ENCODE results near the gene PTPRU. TPM values are rescaled to one million over a fixed set of nuclear protein-coding genes. Genes with fewer than 3 reads are reported as not detected.

Gene PTPRU
- total and polyA plus RNA-seq, 2 experiments from 2014 or later: 8.0 to 105 TPM

GRCh38 chr1:29269382-29269781, 33.1 kb downstream of the PTPRU start:
- H3K36me3 ChIP-seq (ENCODE audit: insufficient read depth): 0 out of 2 replicates have a peak, but pooled peaks cover 5% of the 10 kb centered on the region
- H3K27ac Mint-ChIP-seq: no peak overlapping the region
- no peak overlapping the region for H2AFZ ChIP-seq
- no peak for DNase-seq (ENCODE audit: low spot score)
- H3F3A ChIP-seq (replicated peaks; ENCODE audit: low read depth): no peaks in the 10 kb centered on the region
- H3K4me3 Mint-ChIP-seq: no peak overlapping the region
- peaks cover 4% of the 10 kb centered on the region for H3K27me3 Mint-ChIP-seq (ENCODE audit: insufficient read depth, low read depth, poor library complexity)
- no peaks in the 10 kb centered on the region for H3K27me3 ChIP-seq (ENCODE audit: insufficient read depth)
- H3K9me2 ChIP-seq (ENCODE audit: insufficient read depth): no peaks in the 10 kb centered on the region
- H3K36me3 Mint-ChIP-seq (ENCODE audit: low read depth): no peaks in the 10 kb centered on the region; the same call in 2 of the 3 replicates
- H3K4me1 ChIP-seq (ENCODE audit: insufficient read depth): peaks cover 23% of the 10 kb centered on the region
- H4K20me1 ChIP-seq (replicated peaks; ENCODE audit: insufficient read depth): no peaks in the 10 kb centered on the region; the same call in 1 of the 2 replicates
- no peaks in the 10 kb centered on the region for H3K9me3 Mint-ChIP-seq
- no peak overlapping the region for H3K4me2 ChIP-seq
- H3K79me2 ChIP-seq (replicated peaks; ENCODE audit: insufficient read depth): no peaks in the 10 kb centered on the region; the same call in 1 of the 2 replicates
- no peak overlapping the region for H3K4me3 ChIP-seq
- no peak for TF ChIP-seq POLR2AphosphoS5 (IDR thresholded peaks at IDR 0.05; ENCODE audit: low read depth)
- no peak for TF ChIP-seq EZH2phosphoT487 (IDR thresholded peaks at IDR 0.05; ENCODE audit: unreplicated experiment)
- TF ChIP-seq ZNF462 (CRISPR knock-in tag; IDR thresholded peaks at IDR 0.05): no peak
- TF ChIP-seq JUNB (IDR thresholded peaks at IDR 0.05; ENCODE audit: unreplicated experiment): no peak
- TF ChIP-seq ZNF114 (CRISPR knock-in tag; IDR thresholded peaks at IDR 0.05): no peak
- no peak for TF ChIP-seq CTCF (conservative IDR thresholded peaks at IDR 0.05; ENCODE audit: low read depth in 2 of 2)
- no peak for TF ChIP-seq ETS1 (IDR thresholded peaks at IDR 0.05)
- no peak for TF ChIP-seq STAT1 (IDR thresholded peaks at IDR 0.05; ENCODE audit: unreplicated experiment)
- TF ChIP-seq CREB1 (CRISPR knock-in tag; IDR thresholded peaks at IDR 0.05; ENCODE audit: low read depth): no peak
- TF ChIP-seq REST (IDR thresholded peaks at IDR 0.05; ENCODE audit: unreplicated experiment): no peak
- TF ChIP-seq EZH2 (IDR thresholded peaks at IDR 0.05; ENCODE audit: low read depth, unreplicated experiment): no peak
- no peak for TF ChIP-seq ZNF331 (CRISPR knock-in tag; IDR thresholded peaks at IDR 0.05; ENCODE audit: low read depth)
- no peak for TF ChIP-seq NANOG (IDR thresholded peaks at IDR 0.05; ENCODE audit: borderline replicate concordance)
- peaks cover 24% of the 10 kb centered on the region for H3K4me1 Mint-ChIP-seq
- no peak overlapping the region for H3K27ac ChIP-seq (ENCODE audit: low read depth)
- no peak for ATAC-seq

Measured in GM23338 (cell line).